SK-N-SH (cell line): ENCODE results near the gene C14orf180. TPM values are rescaled to one million over a fixed set of nuclear protein-coding genes. Genes with fewer than 3 reads are reported as not detected.
A peak's percentile ranks its signal among the peaks of the same experiment; 100 is the strongest.

ENCODE experiments used
- CTCF ChIA-PET: fragments of 300-600, 350-600 bp; formaldehyde crosslinking; extraction: SDS; loops from one replicate; lab custom pipeline; 2021; lab: Yijun Ruan, JAX
- POLR2A ChIA-PET: fragments of 350-600 bp; sonication (Branson Sonifier 250); formaldehyde crosslinking; extraction: SDS; loops from one replicate; lab custom pipeline; 2020; ENCODE audit warnings: antibody characterized with exemption, inconsistent platforms; lab: Yijun Ruan, JAX
- DNase-seq: peaks from one replicate; pipeline ENCODE4 v3.0.0; 2012
- H2AFZ ChIP-seq: fragments of 200-600 bp; sonication (generic); 2 replicates; pipeline ENCODE4 v1.8.1; 2016; ENCODE audit warnings: antibody characterized with exemption, mild to moderate bottlenecking, low read depth
- H3F3A ChIP-seq: fragments of 200-600 bp; sonication (generic); replicated peaks from 2 replicates; pipeline ENCODE3; 2016; ENCODE audit warnings: antibody characterized with exemption, mild to moderate bottlenecking; ENCODE audit not compliant: insufficient read depth
- H3K27ac ChIP-seq, 2 experiments: fragments of 200-500 bp in 1 of 2; fragments of 200-600 bp in 1 of 2; sonication (Bioruptor generic) in 1 of 2; sonication (generic), shearing (Covaris generic) in 1 of 2; 2 replicates each; pipeline versions ENCODE4 v1.5.1 to v1.6.1; 2014 to 2016; ENCODE audit warnings: low read depth in 2 of 2, inconsistent platforms in 1 of 2, low read length in 1 of 2, mild to moderate bottlenecking in 1 of 2, mixed read lengths in 1 of 2
- H3K27me3 ChIP-seq: fragments of 200-600 bp; sonication (generic), shearing (Covaris generic); 2 replicates; pipeline ENCODE4 v1.6.1; 2016; ENCODE audit warnings: mixed run types; ENCODE audit not compliant: insufficient read depth
- H3K36me3 ChIP-seq, 2 experiments: fragments of 200-500 bp in 1 of 2; fragments of 200-600 bp in 1 of 2; sonication (Bioruptor generic) in 1 of 2; sonication (generic) in 1 of 2; replicated peaks in 1 of 2; 2 replicates each; pipeline versions ENCODE3 to v1.5.1; 2014 to 2016; ENCODE audit warnings: low read length in 1 of 2, mild to moderate bottlenecking in 1 of 2; ENCODE audit not compliant: insufficient read depth in 2 of 2, control insufficient read depth in 1 of 2
- H3K4me1 ChIP-seq, 2 experiments: fragments of 200-500 bp in 1 of 2; fragments of 200-600 bp in 1 of 2; sonication (Bioruptor generic) in 1 of 2; sonication (generic), shearing (Covaris generic) in 1 of 2; 2 replicates each; pipeline versions ENCODE4 v1.5.1 to v1.6.1; 2014 to 2016; ENCODE audit warnings: low read depth in 1 of 2, low read length in 1 of 2, mixed run types in 1 of 2; ENCODE audit not compliant: insufficient read depth in 2 of 2, control insufficient read depth in 1 of 2
- H3K4me2 ChIP-seq: fragments of 200-600 bp; sonication (generic), shearing (Covaris generic); 2 replicates; pipeline ENCODE4 v1.6.1; 2017; ENCODE audit warnings: mixed run types
- H3K4me3 ChIP-seq, 2 experiments: fragments of 200-500 bp in 1 of 2; fragments of 200-600 bp in 1 of 2; sonication (Bioruptor generic) in 1 of 2; sonication (generic), shearing (Covaris generic) in 1 of 2; 2 replicates each; pipeline versions ENCODE4 v1.5.1 to v1.8.1; 2014 to 2016; ENCODE audit warnings: low read depth in 2 of 2, inconsistent platforms in 1 of 2, low read length in 1 of 2, mild to moderate bottlenecking in 1 of 2, mixed read lengths in 1 of 2, moderate library complexity in 1 of 2
- H3K79me2 ChIP-seq: fragments of 200-600 bp; sonication (generic); 2 replicates; pipeline ENCODE4 v1.8.1; 2017; ENCODE audit warnings: mild to moderate bottlenecking; ENCODE audit not compliant: insufficient read depth
- H3K9ac ChIP-seq: fragments of 200-600 bp; sonication (generic); 2 replicates; pipeline ENCODE4 v1.6.1; 2017; ENCODE audit warnings: mixed run types
- H3K9me2 ChIP-seq: fragments of 200-600 bp; sonication (generic); 2 replicates; pipeline ENCODE4 v1.6.1; 2017; ENCODE audit warnings: mixed run types
- H3K9me3 ChIP-seq: fragments of 200-600 bp; sonication (generic); 2 replicates; pipeline ENCODE4 v1.6.1; 2017; ENCODE audit warnings: mixed run types, mild to moderate bottlenecking, moderate library complexity
- H4K20me1 ChIP-seq: fragments of 200-600 bp; sonication (generic); 2 replicates; pipeline ENCODE4 v1.6.1; 2017; ENCODE audit warnings: mild to moderate bottlenecking, mixed run types; ENCODE audit not compliant: insufficient read depth
- EZH2phosphoT487 ChIP-seq: fragments of 200-600 bp; sonication (generic); IDR thresholded peaks from 2 replicates; pipeline ENCODE4 v1.6.1; 2017; ENCODE audit warnings: low read depth, mixed run types, mild to moderate bottlenecking, antibody characterized with exemption, moderate library complexity, borderline replicate concordance
- FOSL2 ChIP-seq: IDR thresholded peaks from 2 replicates; pipeline ENCODE4 v1.4.0; 2012; ENCODE audit warnings: low read depth, mild to moderate bottlenecking, moderate library complexity, borderline replicate concordance
- FOXM1 ChIP-seq: IDR thresholded peaks from 2 replicates; pipeline ENCODE4 v1.4.0; 2012; ENCODE audit warnings: low read depth, mild to moderate bottlenecking
- GATA2 ChIP-seq: sonication (generic); formaldehyde crosslinking; IDR thresholded peaks from 2 replicates; pipeline ENCODE4 v1.5.0; 2020; ENCODE audit warnings: mild to moderate bottlenecking, missing genetic modification reagents
- JUND ChIP-seq: IDR thresholded peaks from 2 replicates; pipeline ENCODE4 v1.4.0; 2012
- MXI1 ChIP-seq: IDR thresholded peaks from 2 replicates; pipeline ENCODE4 v1.6.1; 2012; ENCODE audit warnings: mild to moderate bottlenecking, low read depth, low read length, improper control_type of control experiment
- RAD21 ChIP-seq: IDR thresholded peaks from 2 replicates; pipeline ENCODE4 v1.6.1; 2012; ENCODE audit warnings: mild to moderate bottlenecking, low read length
- RFX5 ChIP-seq: IDR thresholded peaks from 2 replicates; pipeline ENCODE4 v1.6.1; 2012; ENCODE audit warnings: mild to moderate bottlenecking, improper control_type of control experiment, low read length
- SIN3A ChIP-seq: IDR thresholded peaks from 2 replicates; pipeline ENCODE4 v1.6.1; 2012; ENCODE audit warnings: low read depth, mild to moderate bottlenecking, low read length, moderate library complexity, borderline replicate concordance
- TAF1 ChIP-seq: IDR thresholded peaks from 2 replicates; pipeline ENCODE4 v1.6.1; 2012; ENCODE audit warnings: low read depth, mild to moderate bottlenecking, low read length, moderate library complexity, borderline replicate concordance
- TEAD4 ChIP-seq: IDR thresholded peaks from 2 replicates; pipeline ENCODE4 v1.4.0; 2012; ENCODE audit warnings: mild to moderate bottlenecking, borderline replicate concordance; ENCODE audit not compliant: insufficient read depth
- WGBS: methylation state at CpG from one replicate; pipeline ENCODE4 v1.1.6; 2017; ENCODE audit warnings: low lambda C conversion rate; 5-methylcytosine and 5-hydroxymethylcytosine counted together
- polyA plus RNA-seq, 3 experiments: library from polyadenylated mRNA; depleted of rRNA; stranded (reverse); fragments of >200 nt; gene quantifications; 2 replicates each; pipeline ENCODE4 v1.2.3, GENCODE V29; 2012
- TF ChIP-seq, protein P1 (sequence below): IDR thresholded peaks from 2 replicates; pipeline ENCODE4 v1.4.0; 2012; ENCODE audit warnings: low read depth
- TF ChIP-seq, protein P2 (sequence below): IDR thresholded peaks from 2 replicates; pipeline ENCODE4 v1.6.1; 2012; ENCODE audit warnings: mild to moderate bottlenecking, low read depth, low read length, moderate library complexity
- TF ChIP-seq, protein P3 (sequence below): fragments of 150-350 bp; IDR thresholded peaks from 2 replicates; pipeline ENCODE4 v1.6.1; 2017; ENCODE audit warnings: antibody characterized with exemption, low read length, low read depth, borderline replicate concordance
- TF ChIP-seq, protein P4 (sequence below): fragments of 200-600 bp; sonication (generic); IDR thresholded peaks from 2 replicates; pipeline ENCODE4 v1.6.1; 2017; ENCODE audit warnings: antibody characterized with exemption, mild to moderate bottlenecking, moderate library complexity
- TF ChIP-seq, protein P5 (sequence below): IDR thresholded peaks from 2 replicates; pipeline ENCODE4 v1.4.0; 2012; ENCODE audit warnings: low read depth, borderline replicate concordance

C14orf180 gene
- polyA plus RNA-seq, 1 of the 3 experiments (the other 2 are of a cell fraction): not detected

DNA sequence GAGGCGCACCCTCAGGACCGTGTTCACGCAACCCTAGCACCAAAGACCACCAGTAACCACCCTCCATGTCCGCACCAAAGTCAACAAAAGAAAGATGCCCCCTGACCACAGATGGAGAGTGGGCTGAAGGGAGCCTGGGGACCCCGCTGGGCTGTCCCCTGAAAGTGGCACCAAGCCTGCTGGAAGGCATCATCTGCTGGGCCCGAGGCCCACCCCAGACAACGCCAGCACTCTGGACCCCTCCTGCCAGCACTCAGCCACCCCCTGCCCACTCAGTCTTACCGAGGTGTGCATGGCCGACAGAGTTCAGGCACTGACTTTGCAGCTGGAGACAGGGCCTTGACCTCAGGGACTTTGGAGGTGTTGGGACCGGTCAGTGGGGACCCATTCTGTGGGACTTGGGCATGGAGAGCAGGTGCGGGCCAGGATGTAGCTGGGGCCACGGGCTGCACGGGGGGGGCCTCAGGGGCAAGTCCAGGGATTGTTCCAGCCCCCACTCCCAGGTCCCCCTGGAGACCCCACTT lies 59.4 kb downstream of the C14orf180 start:
- TF ChIP-seq FOXM1: no peak
- no peak for TF ChIP-seq SIN3A
- TF ChIP-seq, protein P1, sequence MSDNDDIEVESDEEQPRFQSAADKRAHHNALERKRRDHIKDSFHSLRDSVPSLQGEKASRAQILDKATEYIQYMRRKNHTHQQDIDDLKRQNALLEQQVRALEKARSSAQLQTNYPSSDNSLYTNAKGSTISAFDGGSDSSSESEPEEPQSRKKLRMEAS: no peak
- TF ChIP-seq, protein P2, sequence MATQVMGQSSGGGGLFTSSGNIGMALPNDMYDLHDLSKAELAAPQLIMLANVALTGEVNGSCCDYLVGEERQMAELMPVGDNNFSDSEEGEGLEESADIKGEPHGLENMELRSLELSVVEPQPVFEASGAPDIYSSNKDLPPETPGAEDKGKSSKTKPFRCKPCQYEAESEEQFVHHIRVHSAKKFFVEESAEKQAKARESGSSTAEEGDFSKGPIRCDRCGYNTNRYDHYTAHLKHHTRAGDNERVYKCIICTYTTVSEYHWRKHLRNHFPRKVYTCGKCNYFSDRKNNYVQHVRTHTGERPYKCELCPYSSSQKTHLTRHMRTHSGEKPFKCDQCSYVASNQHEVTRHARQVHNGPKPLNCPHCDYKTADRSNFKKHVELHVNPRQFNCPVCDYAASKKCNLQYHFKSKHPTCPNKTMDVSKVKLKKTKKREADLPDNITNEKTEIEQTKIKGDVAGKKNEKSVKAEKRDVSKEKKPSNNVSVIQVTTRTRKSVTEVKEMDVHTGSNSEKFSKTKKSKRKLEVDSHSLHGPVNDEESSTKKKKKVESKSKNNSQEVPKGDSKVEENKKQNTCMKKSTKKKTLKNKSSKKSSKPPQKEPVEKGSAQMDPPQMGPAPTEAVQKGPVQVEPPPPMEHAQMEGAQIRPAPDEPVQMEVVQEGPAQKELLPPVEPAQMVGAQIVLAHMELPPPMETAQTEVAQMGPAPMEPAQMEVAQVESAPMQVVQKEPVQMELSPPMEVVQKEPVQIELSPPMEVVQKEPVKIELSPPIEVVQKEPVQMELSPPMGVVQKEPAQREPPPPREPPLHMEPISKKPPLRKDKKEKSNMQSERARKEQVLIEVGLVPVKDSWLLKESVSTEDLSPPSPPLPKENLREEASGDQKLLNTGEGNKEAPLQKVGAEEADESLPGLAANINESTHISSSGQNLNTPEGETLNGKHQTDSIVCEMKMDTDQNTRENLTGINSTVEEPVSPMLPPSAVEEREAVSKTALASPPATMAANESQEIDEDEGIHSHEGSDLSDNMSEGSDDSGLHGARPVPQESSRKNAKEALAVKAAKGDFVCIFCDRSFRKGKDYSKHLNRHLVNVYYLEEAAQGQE: no peak
- no peak for TF ChIP-seq JUND
- TF ChIP-seq, protein P3, sequence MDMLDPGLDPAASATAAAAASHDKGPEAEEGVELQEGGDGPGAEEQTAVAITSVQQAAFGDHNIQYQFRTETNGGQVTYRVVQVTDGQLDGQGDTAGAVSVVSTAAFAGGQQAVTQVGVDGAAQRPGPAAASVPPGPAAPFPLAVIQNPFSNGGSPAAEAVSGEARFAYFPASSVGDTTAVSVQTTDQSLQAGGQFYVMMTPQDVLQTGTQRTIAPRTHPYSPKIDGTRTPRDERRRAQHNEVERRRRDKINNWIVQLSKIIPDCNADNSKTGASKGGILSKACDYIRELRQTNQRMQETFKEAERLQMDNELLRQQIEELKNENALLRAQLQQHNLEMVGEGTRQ: no peak
- TF ChIP-seq, protein P4, sequence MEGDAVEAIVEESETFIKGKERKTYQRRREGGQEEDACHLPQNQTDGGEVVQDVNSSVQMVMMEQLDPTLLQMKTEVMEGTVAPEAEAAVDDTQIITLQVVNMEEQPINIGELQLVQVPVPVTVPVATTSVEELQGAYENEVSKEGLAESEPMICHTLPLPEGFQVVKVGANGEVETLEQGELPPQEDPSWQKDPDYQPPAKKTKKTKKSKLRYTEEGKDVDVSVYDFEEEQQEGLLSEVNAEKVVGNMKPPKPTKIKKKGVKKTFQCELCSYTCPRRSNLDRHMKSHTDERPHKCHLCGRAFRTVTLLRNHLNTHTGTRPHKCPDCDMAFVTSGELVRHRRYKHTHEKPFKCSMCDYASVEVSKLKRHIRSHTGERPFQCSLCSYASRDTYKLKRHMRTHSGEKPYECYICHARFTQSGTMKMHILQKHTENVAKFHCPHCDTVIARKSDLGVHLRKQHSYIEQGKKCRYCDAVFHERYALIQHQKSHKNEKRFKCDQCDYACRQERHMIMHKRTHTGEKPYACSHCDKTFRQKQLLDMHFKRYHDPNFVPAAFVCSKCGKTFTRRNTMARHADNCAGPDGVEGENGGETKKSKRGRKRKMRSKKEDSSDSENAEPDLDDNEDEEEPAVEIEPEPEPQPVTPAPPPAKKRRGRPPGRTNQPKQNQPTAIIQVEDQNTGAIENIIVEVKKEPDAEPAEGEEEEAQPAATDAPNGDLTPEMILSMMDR: no peak
- TF ChIP-seq RFX5: no peak
- no peak for TF ChIP-seq TAF1
- TF ChIP-seq, protein P5, sequence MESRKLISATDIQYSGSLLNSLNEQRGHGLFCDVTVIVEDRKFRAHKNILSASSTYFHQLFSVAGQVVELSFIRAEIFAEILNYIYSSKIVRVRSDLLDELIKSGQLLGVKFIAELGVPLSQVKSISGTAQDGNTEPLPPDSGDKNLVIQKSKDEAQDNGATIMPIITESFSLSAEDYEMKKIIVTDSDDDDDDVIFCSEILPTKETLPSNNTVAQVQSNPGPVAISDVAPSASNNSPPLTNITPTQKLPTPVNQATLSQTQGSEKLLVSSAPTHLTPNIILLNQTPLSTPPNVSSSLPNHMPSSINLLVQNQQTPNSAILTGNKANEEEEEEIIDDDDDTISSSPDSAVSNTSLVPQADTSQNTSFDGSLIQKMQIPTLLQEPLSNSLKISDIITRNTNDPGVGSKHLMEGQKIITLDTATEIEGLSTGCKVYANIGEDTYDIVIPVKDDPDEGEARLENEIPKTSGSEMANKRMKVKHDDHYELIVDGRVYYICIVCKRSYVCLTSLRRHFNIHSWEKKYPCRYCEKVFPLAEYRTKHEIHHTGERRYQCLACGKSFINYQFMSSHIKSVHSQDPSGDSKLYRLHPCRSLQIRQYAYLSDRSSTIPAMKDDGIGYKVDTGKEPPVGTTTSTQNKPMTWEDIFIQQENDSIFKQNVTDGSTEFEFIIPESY: no peak
- no peak for TF ChIP-seq EZH2phosphoT487
- no peak for TF ChIP-seq TEAD4
- TF ChIP-seq MXI1: no peak
- no peak for TF ChIP-seq GATA2 (CRISPR knock-in tag)
- TF ChIP-seq FOSL2: no peak
- TF ChIP-seq RAD21: no peak
- TF ChIP-seq, all 33 proteins: peak for 0
- Histone ChIP-seq H3F3A (no peaks in the 10 kb centered on the region), H3K9me2 (no peaks in the 10 kb centered on the region), H3K27ac (no peak overlapping the region), H3K27me3 (no peaks in the 10 kb centered on the region), H3K4me2 (no peak overlapping the region), H3K4me3 (no peak overlapping the region), H3K9ac (no peak overlapping the region), H3K4me1 (peaks cover 0 to 4% of the 10 kb centered on the region in 2 experiments; a peak in 2 of 4 replicates), H3K79me2 (no peaks in the 10 kb centered on the region), H3K36me3 (no peaks in the 10 kb centered on the region), H3K9me3 (no peaks in the 10 kb centered on the region), H2AFZ (no peak overlapping the region), H4K20me1 (no peaks in the 10 kb centered on the region)
- WGBS: 48% methylated on average over 8 of the region's 13 CpGs
- ChIA-PET CTCF (interaction anchor here (0.5 to 3.5 kb wide), 14 partner anchors 12 to 561 kb away, joined by 3 to 55 read pairs (median 6); partner anchors contain the start of gene C14orf180), POLR2A (no interaction called here)
- peak; percentile 27 for DNase-seq
